Gastroesophageal sphincter (tissue), 3 donors: Measurements from ENCODE around the gene ANKRD31.

ENCODE experiments used
- CTCF ChIP-seq, 4 experiments: fragments of 200-600 bp in 2 of 4; fragments of 450-650 bp in 2 of 4; sonication (generic) in 1 of 4; IDR thresholded peaks; one replicate each; pipeline ENCODE4 v1.5.1; 2017 to 2019; ENCODE audit warnings: antibody characterized with exemption in 4 of 4, mild to moderate bottlenecking in 2 of 4, moderate library complexity in 2 of 4
- EP300 ChIP-seq: sonication (generic); formaldehyde crosslinking; IDR thresholded peaks from one replicate; pipeline ENCODE4 v1.6.1; 2017; ENCODE audit warnings: antibody characterized with exemption, mild to moderate bottlenecking
- POLR2A ChIP-seq, 2 donors: fragments of 450-650 bp; IDR thresholded peaks; one replicate each; pipeline ENCODE4 v1.6.1; 2017; ENCODE audit warnings: antibody characterized with exemption in 2 of 2, mild to moderate bottlenecking in 2 of 2, moderate library complexity in 1 of 2

GRCh38 chr5:75047356-75047755, 189.3 kb downstream of the ANKRD31 start:
- TF ChIP-seq CTCF (IDR thresholded peaks at IDR 0.05) (no peak), EP300 (no peak), POLR2A (IDR thresholded peaks at IDR 0.05) (no peak)
